H9 (cell line): ENCODE measurements around the gene CAVIN1. TPM values are rescaled to one million over a fixed set of nuclear protein-coding genes. Genes with fewer than 3 reads are reported as not detected.

Experiments used
- DNase-seq: peaks from one replicate; pipeline ENCODE4 v3.0.0-alpha.2; 2017
- H2AFZ ChIP-seq: one replicate; pipeline ENCODE4 v1.6.1; 2013; ENCODE audit warnings: mild to moderate bottlenecking, low read length, control low read depth, moderate library complexity
- H2AK5ac ChIP-seq: 2 replicates; pipeline ENCODE4 v1.6.1; 2013; ENCODE audit warnings: low read length, control low read depth, mixed read lengths; ENCODE audit not compliant: insufficient read length
- H2BK120ac ChIP-seq: one replicate; pipeline ENCODE4 v1.6.1; 2013; ENCODE audit warnings: low read depth, mild to moderate bottlenecking, low read length, control low read depth, inconsistent platforms; ENCODE audit not compliant: poor library complexity, severe bottlenecking
- H2BK12ac ChIP-seq: 2 replicates; pipeline ENCODE4 v1.6.1; 2013; ENCODE audit warnings: low read length, control low read depth, mixed read lengths, low read depth; ENCODE audit not compliant: insufficient read length
- H2BK15ac ChIP-seq: 2 replicates; pipeline ENCODE4 v1.6.1; 2013; ENCODE audit warnings: low read depth, low read length, control low read depth
- H2BK20ac ChIP-seq: one replicate; pipeline ENCODE4 v1.6.1; 2013; ENCODE audit warnings: low read depth, mild to moderate bottlenecking, low read length, control low read depth, inconsistent platforms; ENCODE audit not compliant: poor library complexity, severe bottlenecking
- H2BK5ac ChIP-seq: 2 replicates; pipeline ENCODE4 v1.6.1; 2013; ENCODE audit warnings: low read length, control low read depth, mixed read lengths; ENCODE audit not compliant: insufficient read length
- H3K14ac ChIP-seq: 2 replicates; pipeline ENCODE4 v1.6.1; 2013; ENCODE audit warnings: low read length, control low read depth; ENCODE audit not compliant: insufficient read depth
- H3K18ac ChIP-seq: 2 replicates; pipeline ENCODE4 v1.6.1; 2013; ENCODE audit warnings: low read depth, mild to moderate bottlenecking, mixed read lengths, low read length, control low read depth; ENCODE audit not compliant: insufficient read length
- H3K23ac ChIP-seq: 2 replicates; pipeline ENCODE4 v1.6.1; 2013; ENCODE audit warnings: low read length, control low read depth, mixed read lengths, low read depth; ENCODE audit not compliant: insufficient read length
- H3K23me2 ChIP-seq: 2 replicates; pipeline ENCODE4 v1.6.1; 2013; ENCODE audit warnings: low read depth, mild to moderate bottlenecking, mixed read lengths, low read length, control low read depth; ENCODE audit not compliant: insufficient read length, poor library complexity, severe bottlenecking
- H3K27ac ChIP-seq: 2 replicates; pipeline ENCODE4 v1.5.1; 2013; ENCODE audit warnings: low read length, control low read depth, mixed read lengths, low read depth; ENCODE audit not compliant: insufficient read length
- H3K27me3 ChIP-seq: 2 replicates; pipeline ENCODE4 v1.6.1; 2013; ENCODE audit warnings: low read length, control low read depth, inconsistent platforms; ENCODE audit not compliant: insufficient read depth
- H3K4ac ChIP-seq: 2 replicates; pipeline ENCODE4 v1.6.1; 2013; ENCODE audit warnings: low read depth, mild to moderate bottlenecking, control low read depth, inconsistent platforms, low read length, moderate library complexity
- H3K4me1 ChIP-seq: 2 replicates; pipeline ENCODE4 v1.6.1; 2013; ENCODE audit warnings: low read length, control low read depth, inconsistent platforms; ENCODE audit not compliant: insufficient read depth
- H3K4me2 ChIP-seq: 2 replicates; pipeline ENCODE4 v1.6.1; 2013; ENCODE audit warnings: low read length, control low read depth, mixed read lengths; ENCODE audit not compliant: insufficient read length, insufficient read depth
- H3K56ac ChIP-seq: 2 replicates; pipeline ENCODE4 v1.6.1; 2013; ENCODE audit warnings: low read depth, mild to moderate bottlenecking, mixed read lengths, low read length, control low read depth; ENCODE audit not compliant: insufficient read length
- H3K79me1 ChIP-seq: 2 replicates; pipeline ENCODE4 v1.6.1; 2013; ENCODE audit warnings: low read depth, mild to moderate bottlenecking, moderate library complexity, low read length, control low read depth, inconsistent platforms; ENCODE audit not compliant: insufficient read depth, poor library complexity, severe bottlenecking
- H3K79me2 ChIP-seq: 2 replicates; pipeline ENCODE4 v1.6.1; 2013; ENCODE audit warnings: low read length, control low read depth, inconsistent platforms; ENCODE audit not compliant: insufficient read depth
- H3K9ac ChIP-seq: 2 replicates; pipeline ENCODE4 v1.6.1; 2013; ENCODE audit warnings: low read length, control low read depth, mixed read lengths; ENCODE audit not compliant: insufficient read length; ENCODE audit errors: extremely low read depth
- H3K9me3 ChIP-seq: one replicate; pipeline ENCODE4 v1.6.1; 2013; ENCODE audit warnings: low read depth, low read length, inconsistent platforms; ENCODE audit not compliant: control insufficient read depth
- H3T11ph ChIP-seq: one replicate; pipeline ENCODE4 v1.6.1; 2013; ENCODE audit warnings: mild to moderate bottlenecking, low read length, control low read depth, inconsistent platforms
- H4K20me1 ChIP-seq: one replicate; pipeline ENCODE4 v1.6.1; 2013; ENCODE audit not compliant: control insufficient read depth, insufficient read length, insufficient read depth
- H4K5ac ChIP-seq: 2 replicates; pipeline ENCODE4 v1.6.1; 2013; ENCODE audit warnings: low read depth, mild to moderate bottlenecking, mixed read lengths, low read length, control low read depth; ENCODE audit not compliant: insufficient read length
- H4K8ac ChIP-seq: replicated peaks from 2 replicates; pipeline ENCODE4 v1.6.1; 2013; ENCODE audit warnings: low read length, control low read depth, mixed read lengths, low read depth; ENCODE audit not compliant: insufficient read length
- H4K91ac ChIP-seq: 2 replicates; pipeline ENCODE4 v1.6.1; 2013; ENCODE audit warnings: low read depth, mild to moderate bottlenecking, moderate library complexity, mixed read lengths, low read length, control low read depth; ENCODE audit not compliant: insufficient read length
- H3K27ac Mint-ChIP-seq, 3 experiments: 2 replicates in 2 of 3; 3 replicates in 1 of 3; pipeline ENCODE4 v1.8.0; 2020 to 2021; ENCODE audit warnings: mixed read lengths in 3 of 3, mild to moderate bottlenecking in 1 of 3, moderate library complexity in 1 of 3
- H3K27me3 Mint-ChIP-seq: 2 replicates; pipeline ENCODE4 v1.8.0; 2021; ENCODE audit warnings: low read depth, mild to moderate bottlenecking, moderate library complexity, mixed read lengths
- H3K36me3 Mint-ChIP-seq, 3 experiments: 2 replicates in 2 of 3; 3 replicates in 1 of 3; pipeline ENCODE4 v1.8.0; 2020 to 2021; ENCODE audit warnings: low read depth in 3 of 3, mixed read lengths in 3 of 3; ENCODE audit not compliant: insufficient read depth in 1 of 3
- H3K4me1 Mint-ChIP-seq, 2 experiments: 2 replicates each; pipeline ENCODE4 v1.8.0; 2020; ENCODE audit warnings: mixed read lengths in 2 of 2
- H3K4me3 Mint-ChIP-seq, 2 experiments: 2 replicates in 1 of 2; 3 replicates in 1 of 2; pipeline ENCODE4 v1.8.0; 2020 to 2021; ENCODE audit warnings: mild to moderate bottlenecking in 2 of 2, mixed read lengths in 2 of 2, moderate library complexity in 1 of 2
- H3K9me3 Mint-ChIP-seq, 2 experiments: 2 replicates in 1 of 2; 3 replicates in 1 of 2; pipeline ENCODE4 v1.8.0; 2020; ENCODE audit warnings: mild to moderate bottlenecking in 2 of 2, mixed read lengths in 2 of 2, moderate library complexity in 1 of 2
- WGBS: extraction: QIAGEN DNeasy Blood & Tissue Kit; methylation state at CpG from one replicate; pipeline ENCODE4 v1.1.7; 2013; ENCODE audit warnings: missing lambda C conversion rate, low lambda C conversion rate, mixed read lengths; ENCODE audit not compliant: insufficient read length; ENCODE audit errors: extremely low coverage; 5-methylcytosine and 5-hydroxymethylcytosine counted together
- total RNA-seq: library from RNA; stranded (reverse); gene quantifications from 2 replicates; pipeline ENCODE4 v1.2.1, GENCODE V29; 2021
- TF ChIP-seq, protein P1 (sequence below): fragments of 200-600 bp; sonication (generic); conservative IDR thresholded peaks from 3 replicates; pipeline ENCODE4 v1.8.0; 2021; ENCODE audit warnings: antibody characterized with exemption, mild to moderate bottlenecking

Gene CAVIN1
- total RNA-seq, 1 experiment from 2014 or later: 65.2 TPM

DNA sequence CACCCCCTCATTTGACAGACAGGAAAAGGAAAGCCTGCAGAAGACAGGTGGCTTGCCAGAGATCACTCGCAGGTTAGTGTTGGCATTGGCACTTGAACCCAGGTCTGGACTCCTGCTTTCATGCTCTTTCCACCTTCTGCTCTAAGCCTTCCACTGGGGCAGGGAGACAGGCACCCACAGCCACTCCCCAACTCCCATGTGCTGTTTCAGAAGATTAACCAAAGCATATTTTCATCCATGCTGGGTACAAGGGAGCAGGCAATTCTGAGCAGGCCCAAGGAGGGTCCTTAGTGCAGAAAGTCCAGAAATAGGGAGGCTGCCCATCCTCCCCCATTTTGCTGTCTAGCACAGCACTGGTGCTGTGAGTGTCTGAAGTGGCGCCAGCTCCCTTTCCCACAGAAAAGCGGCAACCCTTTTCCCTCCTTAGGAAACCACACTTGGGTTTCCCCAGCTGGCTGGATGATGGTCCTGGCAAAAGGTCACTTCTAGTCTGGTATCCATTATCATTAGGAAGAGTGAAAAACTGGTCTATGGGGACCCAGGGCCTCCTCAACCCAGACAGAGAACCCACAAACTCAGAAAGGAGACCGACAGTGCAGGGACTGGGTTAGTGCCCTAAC is 2.0 kb upstream of the CAVIN1 start:
- peaks cover 32 to 45% of the 10 kb centered on the region in 2 experiments for H3K4me1 Mint-ChIP-seq
- H3K79me2 ChIP-seq: no peaks in the 10 kb centered on the region
- peaks cover 21% of the 10 kb centered on the region for H3K27me3 Mint-ChIP-seq
- H4K20me1 ChIP-seq: no peaks in the 10 kb centered on the region
- no peak for DNase-seq
- no peak overlapping the region for H3K4me2 ChIP-seq
- H3K14ac ChIP-seq: no peak overlapping the region
- no peak overlapping the region for H3K4me3 Mint-ChIP-seq
- H3K56ac ChIP-seq: no peak overlapping the region
- no peaks in the 10 kb centered on the region; a peak in 1 of 5 replicates for H3K9me3 Mint-ChIP-seq
- H2AK5ac ChIP-seq: no peak overlapping the region
- TF ChIP-seq, protein P1, sequence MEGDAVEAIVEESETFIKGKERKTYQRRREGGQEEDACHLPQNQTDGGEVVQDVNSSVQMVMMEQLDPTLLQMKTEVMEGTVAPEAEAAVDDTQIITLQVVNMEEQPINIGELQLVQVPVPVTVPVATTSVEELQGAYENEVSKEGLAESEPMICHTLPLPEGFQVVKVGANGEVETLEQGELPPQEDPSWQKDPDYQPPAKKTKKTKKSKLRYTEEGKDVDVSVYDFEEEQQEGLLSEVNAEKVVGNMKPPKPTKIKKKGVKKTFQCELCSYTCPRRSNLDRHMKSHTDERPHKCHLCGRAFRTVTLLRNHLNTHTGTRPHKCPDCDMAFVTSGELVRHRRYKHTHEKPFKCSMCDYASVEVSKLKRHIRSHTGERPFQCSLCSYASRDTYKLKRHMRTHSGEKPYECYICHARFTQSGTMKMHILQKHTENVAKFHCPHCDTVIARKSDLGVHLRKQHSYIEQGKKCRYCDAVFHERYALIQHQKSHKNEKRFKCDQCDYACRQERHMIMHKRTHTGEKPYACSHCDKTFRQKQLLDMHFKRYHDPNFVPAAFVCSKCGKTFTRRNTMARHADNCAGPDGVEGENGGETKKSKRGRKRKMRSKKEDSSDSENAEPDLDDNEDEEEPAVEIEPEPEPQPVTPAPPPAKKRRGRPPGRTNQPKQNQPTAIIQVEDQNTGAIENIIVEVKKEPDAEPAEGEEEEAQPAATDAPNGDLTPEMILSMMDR: no peak
- no peak overlapping the region for H4K5ac ChIP-seq
- H4K8ac ChIP-seq: no peak overlapping the region
- H3T11ph ChIP-seq: no peak overlapping the region
- H3K36me3 Mint-ChIP-seq: peaks cover 0 to 2% (median 0%) of the 10 kb centered on the region in 3 experiments; a peak in 3 of 7 replicates
- no peak overlapping the region; a peak in 1 of 7 replicates for H3K27ac Mint-ChIP-seq
- H3K9me3 ChIP-seq: no peaks in the 10 kb centered on the region
- H3K18ac ChIP-seq: peak overlapping the region; percentile 30
- no peak overlapping the region for H2AFZ ChIP-seq
- no peak overlapping the region for H3K4ac ChIP-seq
- H3K27ac ChIP-seq: no peak overlapping the region
- no peak overlapping the region for H2BK20ac ChIP-seq
- no peaks in the 10 kb centered on the region for H3K79me1 ChIP-seq
- no peak overlapping the region for H3K23ac ChIP-seq
- no peaks in the 10 kb centered on the region; the same call in 1 of the 2 replicates for H3K27me3 ChIP-seq
- H3K9ac ChIP-seq: no peak overlapping the region
- H4K91ac ChIP-seq: no peak overlapping the region
- H3K4me1 ChIP-seq: peaks cover 2% of the 10 kb centered on the region; the same call in 1 of the 2 replicates
- no peak overlapping the region for H2BK120ac ChIP-seq
- no peak overlapping the region for H2BK5ac ChIP-seq
- H2BK15ac ChIP-seq: no peak overlapping the region
- H3K23me2 ChIP-seq: peaks cover 24% of the 10 kb centered on the region
- H2BK12ac ChIP-seq: no peak overlapping the region
- WGBS: no CpG with 5 or more reads among the region's 4 CpGs
